BLaER1 treated with 17β-estradiol and CSF1 and Interleukin-3, amounts not matched to agents 10 nM and 100 nM (cell line): ENCODE results near the gene RABGEF1.
"Not testable (repeated sequence)": the region's sequence is repeated elsewhere in the genome, so short reads cannot be mapped to it uniquely, and the experiment has no call there.

Source experiments
- H3K27ac ChIP-seq, 11 experiments: shearing (Covaris generic); formaldehyde crosslinking; 2 replicates each; pipeline ENCODE4 v1.8.1; 2022
- H3K27me3 ChIP-seq, 11 experiments: shearing (Covaris generic); formaldehyde crosslinking; 2 replicates each; pipeline ENCODE4 v1.8.1; 2022
- H3K36me3 ChIP-seq, 11 experiments: shearing (Covaris generic); formaldehyde crosslinking; 2 replicates each; pipeline ENCODE4 v1.8.1; 2022
- H3K4me1 ChIP-seq, 10 experiments: shearing (Covaris generic); formaldehyde crosslinking; 2 replicates each; pipeline ENCODE4 v1.8.1; 2022
- H3K4me2 ChIP-seq, 11 experiments: shearing (Covaris generic); formaldehyde crosslinking; 2 replicates each; pipeline ENCODE4 v1.8.1; 2022
- H3K4me3 ChIP-seq, 10 experiments: shearing (Covaris generic); formaldehyde crosslinking; 2 replicates each; pipeline ENCODE4 v1.8.1; 2022
- H3K9ac ChIP-seq, 11 experiments: shearing (Covaris generic); formaldehyde crosslinking; 2 replicates each; pipeline ENCODE4 v1.8.1; 2022
- H3K9me3 ChIP-seq, 11 experiments: shearing (Covaris generic); formaldehyde crosslinking; replicated peaks in 1 of 11; 2 replicates each; pipeline ENCODE4 v1.8.1; 2022
- H4K20me1 ChIP-seq, 11 experiments: shearing (Covaris generic); formaldehyde crosslinking; 2 replicates each; pipeline ENCODE4 v1.8.1; 2022
- Cebpa-rat ChIP-seq, 11 experiments: shearing (Covaris generic); IDR thresholded peaks; 2 replicates each; pipeline ENCODE4 v1.8.1; 2022

Gene RABGEF1

DNA sequence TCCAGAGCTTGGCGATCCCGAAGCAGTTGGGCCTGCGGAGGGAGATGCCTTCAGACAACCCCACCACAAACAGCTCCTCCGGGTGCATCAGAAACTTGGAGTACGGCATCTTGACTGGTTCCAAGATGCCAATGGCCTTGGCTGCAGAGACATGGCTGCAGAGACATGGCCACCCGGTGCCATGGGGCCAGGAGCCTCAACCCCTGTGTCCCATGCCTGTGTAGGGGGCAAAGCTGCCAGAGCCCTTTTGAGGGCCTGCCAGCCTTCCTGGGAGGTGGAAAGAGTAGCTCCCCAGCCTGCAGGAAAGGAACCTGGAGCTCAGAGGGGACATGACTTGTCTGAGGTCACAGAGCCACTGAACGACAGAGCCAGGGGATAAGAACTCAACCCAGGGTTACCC, 83.5 kb downstream of the RABGEF1 start:
- Histone ChIP-seq H3K4me1 (no peaks in the 10 kb centered on the region), H3K9me3 (peaks cover 6 to 18% (median 13%) of the 10 kb centered on the region in 11 experiments; a peak in 20 of 22 replicates), H3K4me2 (no peak overlapping the region), H4K20me1 (no peaks in the 10 kb centered on the region), H3K4me3 (no peak overlapping the region), H3K27ac (no peak overlapping the region), H3K36me3 (no peaks in the 10 kb centered on the region), H3K27me3 (no peaks in the 10 kb centered on the region), H3K9ac (no peak overlapping the region)
- no peak for TF ChIP-seq Cebpa-rat (IDR thresholded peaks at IDR 0.05)

DNA sequence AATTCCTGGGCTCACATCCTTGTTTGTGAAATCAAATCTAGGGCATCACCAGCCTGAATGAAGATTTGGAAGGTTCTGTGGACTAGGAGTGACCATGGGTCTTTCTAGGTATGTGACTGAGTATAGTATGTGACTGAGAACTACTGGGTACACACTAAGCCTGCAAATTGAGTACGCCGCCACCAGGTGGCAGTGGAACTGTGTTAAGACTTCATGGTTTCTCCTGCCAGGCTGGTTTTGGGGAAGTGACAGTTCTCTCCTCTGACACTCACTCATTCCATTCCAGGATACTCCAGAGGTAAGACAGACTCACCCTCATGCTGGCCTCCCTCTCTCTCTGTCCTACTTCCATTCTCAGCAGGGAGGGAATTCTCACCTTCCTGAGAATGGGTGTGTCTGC, 85.0 kb downstream of the RABGEF1 start:
- not testable (repeated sequence) for H3K9ac ChIP-seq, H3K4me1 ChIP-seq, H3K27ac ChIP-seq, H3K36me3 ChIP-seq, H4K20me1 ChIP-seq, H3K4me3 ChIP-seq, H3K4me2 ChIP-seq, H3K27me3 ChIP-seq
- peaks cover 6 to 18% (median 13%) of the 10 kb centered on the region in 11 experiments; a peak in 20 of 22 replicates for H3K9me3 ChIP-seq

DNA sequence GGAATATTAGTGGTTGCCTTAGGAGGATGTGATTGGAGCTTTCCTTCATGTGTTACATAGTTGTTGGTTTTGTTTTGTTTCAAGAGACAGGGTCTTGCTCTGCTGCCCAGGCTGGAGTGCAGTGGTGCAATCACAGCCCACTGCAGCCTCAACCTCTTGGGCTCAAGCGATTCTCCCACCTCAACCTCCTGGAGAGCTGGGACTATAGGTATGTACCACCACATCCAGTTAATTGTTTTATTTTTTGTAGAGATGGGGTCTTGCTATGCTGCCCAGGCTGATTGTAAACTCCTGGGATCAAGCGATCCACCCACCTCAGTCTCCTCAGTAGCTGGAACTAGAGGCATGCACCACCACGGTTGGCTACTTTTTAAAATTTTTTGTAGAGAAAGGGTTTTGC, 86.1 kb downstream of the RABGEF1 start:
- Histone ChIP-seq H3K4me2 (no peak overlapping the region), H3K27ac (no peak overlapping the region), H3K4me1 (no peaks in the 10 kb centered on the region), H3K9ac (no peak overlapping the region), H3K36me3 (no peaks in the 10 kb centered on the region), H3K4me3 (no peak overlapping the region), H3K9me3 (peaks cover 6 to 18% (median 13%) of the 10 kb centered on the region in 11 experiments; a peak in 20 of 22 replicates), H3K27me3 (no peaks in the 10 kb centered on the region), H4K20me1 (no peaks in the 10 kb centered on the region)
- no peak for TF ChIP-seq Cebpa-rat (IDR thresholded peaks at IDR 0.05)

DNA sequence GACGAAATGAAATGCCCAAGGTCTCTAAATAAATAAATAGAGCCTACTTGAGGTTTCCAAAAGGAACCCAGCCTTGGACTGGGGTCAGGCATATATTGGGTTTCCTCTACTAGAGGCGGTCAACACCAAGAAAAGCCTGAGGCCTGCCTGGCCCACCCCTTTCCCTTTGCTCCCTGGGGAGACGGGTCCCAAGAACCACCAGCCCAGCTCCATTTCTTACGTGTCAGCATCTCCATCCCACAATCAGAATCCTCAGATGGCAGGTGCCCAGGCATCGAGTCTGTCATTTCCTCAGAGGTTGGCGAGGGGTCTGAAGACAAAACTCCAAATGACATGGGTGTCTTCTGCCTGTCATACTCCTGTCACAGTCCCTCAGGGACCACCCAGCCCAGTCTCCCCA, 90.4 kb downstream of the RABGEF1 start:
- H3K36me3 ChIP-seq, H3K4me2 ChIP-seq, H4K20me1 ChIP-seq, H3K27me3 ChIP-seq, H3K9me3 ChIP-seq, H3K9ac ChIP-seq, H3K4me3 ChIP-seq, H3K4me1 ChIP-seq, H3K27ac ChIP-seq: not testable (repeated sequence)

DNA sequence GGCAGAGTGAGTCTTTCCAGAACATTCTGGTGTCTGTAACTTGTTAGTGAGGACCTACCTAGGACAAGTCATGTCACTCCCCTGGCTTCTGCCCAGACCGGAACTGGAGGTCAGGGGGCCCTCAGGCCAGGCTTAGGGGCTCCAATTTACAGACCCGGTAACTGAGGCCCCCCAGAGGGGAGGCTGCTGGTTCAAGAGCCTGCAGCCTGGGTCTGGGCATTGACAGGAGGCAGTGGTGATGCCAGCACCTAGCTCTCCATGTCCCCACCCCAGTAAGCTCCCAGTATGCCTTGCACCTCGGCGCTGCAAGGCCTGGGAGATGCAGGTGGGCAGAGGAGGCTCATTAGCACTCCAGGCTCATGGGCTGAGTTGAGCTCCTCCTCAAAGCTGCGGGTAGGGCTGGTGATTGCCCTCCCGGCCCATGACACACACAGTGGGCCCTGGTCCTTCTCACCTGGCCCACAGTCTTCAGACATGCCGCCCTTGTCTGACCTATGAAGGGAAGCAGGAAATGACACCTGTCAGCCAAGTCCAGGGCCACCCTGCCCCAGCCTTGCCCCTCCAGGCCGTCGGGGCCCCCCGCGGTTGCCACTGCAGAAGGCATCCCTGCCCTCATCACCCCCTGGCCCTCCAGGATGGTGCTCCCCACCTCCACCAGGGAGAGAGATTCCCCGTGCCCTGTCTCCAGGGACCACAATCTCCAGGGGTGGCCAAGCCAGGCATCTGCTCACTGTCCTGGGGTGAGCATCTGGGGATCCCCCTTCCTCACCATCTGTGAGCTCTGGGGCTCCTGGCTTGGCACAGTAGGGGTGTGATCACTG, 92.2 kb downstream of the RABGEF1 start:
- Histone ChIP-seq H4K20me1 (no peaks in the 10 kb centered on the region), H3K4me2 (no peak overlapping the region), H3K9ac (no peak overlapping the region), H3K36me3 (no peaks in the 10 kb centered on the region), H3K4me3 (no peak overlapping the region), H3K27me3 (no peaks in the 10 kb centered on the region), H3K9me3 (peaks cover 0 to 9% (median 7%) of the 10 kb centered on the region in 11 experiments; a peak in 13 of 22 replicates), H3K27ac (no peak overlapping the region), H3K4me1 (no peaks in the 10 kb centered on the region)
- no peak for TF ChIP-seq Cebpa-rat (IDR thresholded peaks at IDR 0.05)

DNA sequence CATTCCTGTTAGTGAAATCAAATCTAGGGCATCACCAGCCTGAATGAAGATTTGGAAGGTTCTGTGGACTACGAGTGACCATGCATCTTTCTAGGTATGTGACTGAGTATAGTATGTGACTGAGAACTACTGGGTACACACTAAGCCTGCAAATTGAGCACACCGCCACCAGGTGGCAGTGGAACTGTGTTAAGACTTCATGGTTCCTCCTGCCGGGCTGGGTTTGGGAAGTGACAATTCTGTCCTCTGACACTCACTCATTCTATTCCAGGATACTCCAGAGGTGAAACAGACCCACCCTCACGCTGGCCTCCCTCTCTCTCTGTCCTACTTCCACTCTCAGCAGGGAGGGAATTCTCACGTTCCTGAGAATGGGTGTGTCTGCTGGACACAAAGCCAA, 96.5 kb downstream of the RABGEF1 start:
- H3K36me3 ChIP-seq, result no peaks in the 10 kb centered on the region
- H4K20me1 ChIP-seq, result no peaks in the 10 kb centered on the region
- no peaks in the 10 kb centered on the region for H3K27me3 ChIP-seq
- H3K4me3 ChIP-seq, result no peak overlapping the region
- H3K27ac ChIP-seq, result no peak overlapping the region
- no peaks in the 10 kb centered on the region for H3K4me1 ChIP-seq
- no peak overlapping the region for H3K9ac ChIP-seq
- peaks cover 0 to 9% (median 7%) of the 10 kb centered on the region in 11 experiments; a peak in 13 of 22 replicates for H3K9me3 ChIP-seq
- TF ChIP-seq Cebpa-rat (IDR thresholded peaks at IDR 0.05), result no peak
- no peak overlapping the region for H3K4me2 ChIP-seq

DNA sequence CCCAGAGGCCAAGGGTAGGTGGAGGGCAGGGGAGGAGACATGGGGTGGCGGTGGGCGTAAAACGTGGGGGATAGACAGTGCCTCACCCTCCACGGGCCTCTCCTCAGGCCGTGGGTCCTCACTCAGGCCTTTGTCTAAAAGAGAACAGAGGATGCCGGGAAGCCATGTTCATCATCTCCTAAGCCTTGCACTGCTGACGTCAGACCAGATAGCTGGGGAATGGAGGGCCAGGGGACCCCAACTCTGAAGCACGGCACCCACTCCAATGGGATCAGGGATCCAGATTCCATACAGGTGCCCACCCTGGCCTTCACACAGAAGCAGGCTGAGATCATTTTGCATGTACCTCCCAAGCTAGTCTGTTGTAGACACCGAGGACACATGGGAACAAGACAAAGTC, 97.1 kb downstream of the RABGEF1 start:
- peaks cover 0 to 9% (median 7%) of the 10 kb centered on the region in 11 experiments; a peak in 13 of 22 replicates for H3K9me3 ChIP-seq
- TF ChIP-seq Cebpa-rat (IDR thresholded peaks at IDR 0.05), result no peak
- no peak overlapping the region for H3K4me2 ChIP-seq
- H3K9ac ChIP-seq, result no peak overlapping the region
- peaks cover 0 to under 1% (median 0%) of the 10 kb centered on the region in 10 experiments; a peak in 1 of 20 replicates for H3K4me1 ChIP-seq
- no peak overlapping the region for H3K27ac ChIP-seq
- H3K4me3 ChIP-seq, result no peak overlapping the region
- no peaks in the 10 kb centered on the region for H4K20me1 ChIP-seq
- H3K36me3 ChIP-seq, result no peaks in the 10 kb centered on the region
- H3K27me3 ChIP-seq, result no peaks in the 10 kb centered on the region

DNA sequence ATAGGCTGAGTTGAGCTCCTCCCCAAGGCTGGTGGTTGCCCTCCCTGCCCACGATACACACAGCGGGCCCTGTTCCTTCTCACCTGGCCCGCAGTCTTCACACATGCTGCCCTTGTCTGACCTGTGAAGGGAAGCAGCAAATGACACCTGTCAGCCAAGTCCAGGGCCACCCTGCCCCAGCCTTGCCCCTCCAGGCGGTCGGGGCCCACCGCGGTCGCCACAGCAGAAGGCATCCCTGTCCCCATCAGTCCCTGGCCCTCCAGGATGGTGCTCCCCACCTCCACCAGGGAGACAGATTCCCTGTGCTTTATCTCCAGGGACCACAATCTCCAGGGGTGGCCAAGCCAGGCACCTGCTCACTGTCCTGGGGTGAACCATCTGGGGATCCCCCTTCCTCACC, 99.3 kb downstream of the RABGEF1 start:
- H3K4me3 ChIP-seq, result no peak overlapping the region
- no peak overlapping the region for H3K27ac ChIP-seq
- no peaks in the 10 kb centered on the region for H4K20me1 ChIP-seq
- no peak overlapping the region for H3K9ac ChIP-seq
- peaks cover 0 to 8% (median 0%) of the 10 kb centered on the region in 11 experiments; a peak in 2 of 22 replicates for H3K27me3 ChIP-seq
- no peaks in the 10 kb centered on the region for H3K36me3 ChIP-seq
- TF ChIP-seq Cebpa-rat (IDR thresholded peaks at IDR 0.05), result no peak
- peaks cover 0 to 9% (median 7%) of the 10 kb centered on the region in 11 experiments; a peak in 13 of 22 replicates for H3K9me3 ChIP-seq
- H3K4me2 ChIP-seq, result no peak overlapping the region
- peaks cover 6 to 15% (median 9%) of the 10 kb centered on the region in 10 experiments; a peak in 16 of 20 replicates for H3K4me1 ChIP-seq

DNA sequence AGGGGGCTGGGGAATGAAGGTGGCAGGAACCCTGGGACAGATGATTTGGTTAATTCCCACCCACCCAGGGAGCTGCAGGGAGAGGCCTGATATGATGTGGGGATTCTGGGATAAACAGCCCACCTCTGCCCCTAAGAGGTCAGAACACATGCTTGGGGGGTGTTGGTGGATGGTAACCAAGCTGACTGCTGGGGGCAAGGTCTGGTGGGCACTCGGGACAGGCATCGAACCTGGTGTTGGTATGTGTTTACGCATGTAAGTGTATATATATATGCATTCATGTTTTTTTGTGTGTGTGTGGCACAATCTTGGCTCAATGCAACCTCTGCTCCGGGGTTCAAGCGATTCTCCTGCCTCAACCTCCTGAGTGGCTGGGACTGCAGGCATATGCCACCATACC, 99.8 kb downstream of the RABGEF1 start:
- Histone ChIP-seq H3K4me2 (no peak overlapping the region), H4K20me1 (no peaks in the 10 kb centered on the region), H3K27me3 (peaks cover 0 to 8% (median 0%) of the 10 kb centered on the region in 11 experiments; a peak in 2 of 22 replicates), H3K27ac (no peak overlapping the region), H3K9ac (no peak overlapping the region), H3K4me1 (peaks cover 7 to 17% (median 10%) of the 10 kb centered on the region in 10 experiments), H3K36me3 (no peaks in the 10 kb centered on the region), H3K9me3 (peaks cover 0 to 9% (median 7%) of the 10 kb centered on the region in 11 experiments; a peak in 13 of 22 replicates), H3K4me3 (no peak overlapping the region)
- TF ChIP-seq Cebpa-rat (IDR thresholded peaks at IDR 0.05), result no peak

DNA sequence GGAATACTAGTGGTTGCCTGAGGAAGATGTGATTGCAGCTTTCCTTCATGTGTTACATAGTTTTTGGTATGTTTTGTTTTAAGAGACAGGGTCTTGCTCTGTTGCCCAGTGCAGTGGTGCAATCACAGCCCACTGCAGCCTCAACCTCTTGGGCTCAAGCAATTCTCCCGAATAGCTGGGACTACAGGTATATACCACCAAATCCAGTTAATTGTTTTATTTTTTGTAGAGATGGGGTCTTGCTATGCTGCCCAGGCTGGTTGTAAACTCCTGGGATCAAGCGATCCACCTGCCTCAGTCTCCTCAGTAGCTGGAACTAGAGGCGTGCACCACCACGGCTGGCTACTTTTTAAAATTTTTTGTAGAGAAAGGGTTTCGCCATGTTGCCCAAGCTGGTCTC, 101.4 kb downstream of the RABGEF1 start:
- Histone ChIP-seq H3K9ac (no peak overlapping the region), H3K4me2 (no peak overlapping the region), H3K4me1 (peaks cover 15 to 32% (median 19%) of the 10 kb centered on the region in 10 experiments), H4K20me1 (no peaks in the 10 kb centered on the region), H3K27ac (no peak overlapping the region), H3K27me3 (peaks cover 0 to 8% (median 0%) of the 10 kb centered on the region in 11 experiments; a peak in 2 of 22 replicates), H3K9me3 (peaks cover 0 to 4% (median 3%) of the 10 kb centered on the region in 11 experiments; a peak in 12 of 22 replicates), H3K36me3 (no peaks in the 10 kb centered on the region), H3K4me3 (no peak overlapping the region)
- TF ChIP-seq Cebpa-rat (IDR thresholded peaks at IDR 0.05), result no peak

DNA sequence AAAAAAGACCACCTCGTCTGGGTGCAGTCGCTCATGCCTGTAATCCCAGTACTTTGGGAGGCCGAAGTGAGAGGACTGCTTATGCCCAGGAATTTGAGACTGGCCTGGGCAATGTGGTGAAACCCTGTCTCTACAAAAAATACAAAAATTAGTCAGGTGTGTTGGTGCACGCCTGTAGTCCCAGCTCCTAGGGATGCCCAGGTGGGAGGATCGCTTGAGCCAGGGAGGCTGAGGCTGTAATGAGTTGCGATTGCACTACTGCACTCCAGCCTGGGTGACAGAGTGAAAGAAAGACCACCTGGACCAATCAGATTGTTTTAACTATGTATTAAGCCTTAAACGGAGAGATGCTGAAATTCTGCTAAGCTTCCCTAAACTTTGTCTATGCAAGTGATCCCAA, 103.0 kb downstream of the RABGEF1 start:
- peak overlapping the region; percentile 67 to 92 (median 80); a peak in 17 of 20 replicates for H3K4me3 ChIP-seq
- not testable (repeated sequence) for H3K9me3 ChIP-seq, H4K20me1 ChIP-seq, H3K36me3 ChIP-seq, H3K27ac ChIP-seq, H3K27me3 ChIP-seq
- H3K9ac ChIP-seq, result peak overlapping the region in 9 of 11 experiments; percentile 86 to 93 (median 90); a peak in 14 of 22 replicates
- peak overlapping the region; percentile 78 to 100 (median 92) for H3K4me2 ChIP-seq
- peaks cover 15 to 48% (median 24%) of the 10 kb centered on the region in 10 experiments for H3K4me1 ChIP-seq
